Activated CD4-positive, CD25-positive, alpha-beta regulatory T cell treated with anti-CD3 and anti-CD28 coated beads, Interleukin-2, amount 50 U/mL, for 16 hours (primary cell): ENCODE results near the gene VCX2.
"Not testable (repeated sequence)": the region's sequence is repeated elsewhere in the genome, so short reads cannot be mapped to it uniquely, and the experiment has no call there.

ENCODE experiments used
- DNase-seq: peaks from one replicate; pipeline ENCODE4 v3.0.0-alpha.2; 2020; ENCODE audit warnings: low read depth, low spot score

Gene VCX2

DNA sequence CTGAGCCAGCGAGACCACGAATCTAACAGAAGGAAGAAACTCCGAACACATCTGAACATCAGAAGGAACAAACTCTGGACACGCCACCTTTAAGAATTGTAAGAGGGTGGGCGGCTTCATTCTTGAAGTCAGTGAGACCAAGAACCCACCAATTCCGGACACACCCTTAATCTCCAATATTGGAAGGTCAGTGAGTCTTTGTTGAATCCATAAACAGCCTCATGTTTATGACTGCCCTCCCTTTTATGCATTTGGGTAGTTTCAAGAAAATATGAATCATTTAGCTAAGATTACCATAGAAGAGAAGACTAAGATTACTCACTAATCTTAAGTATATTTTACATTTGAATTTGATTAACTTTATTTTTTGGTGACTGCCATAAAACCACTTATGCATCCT is 48.5 kb downstream of the VCX2 start:
- DNase-seq: no peak

- not testable (repeated sequence) for DNase-seq
Measured at GRCh38 chrX:8121391-8121790, 49.7 kb downstream of the VCX2 start.
